Measurements from ENCODE around the gene SLC9A8. TPM values are rescaled to one million over a fixed set of nuclear protein-coding genes. Genes with fewer than 3 reads are reported as not detected.

SLC9A8 gene
- total RNA-seq, 2 experiments from 2014 or later: 22.0 to 30.3 TPM

GRCh38 chr20:49874696-49875095 lies 62.1 kb downstream of the SLC9A8 start:
- intact Hi-C loops (cut with micrococcal nuclease; ENCODE audit: unreplicated experiment): no loop called here
- H4K20me1 ChIP-seq (ENCODE audit: insufficient read depth, low read length): no peaks in the 10 kb centered on the region
- H3K4me1 ChIP-seq (ENCODE audit: insufficient read depth, low read length, poor library complexity, severe bottlenecking): no peaks in the 10 kb centered on the region
- TF ChIP-seq CTCF (conservative IDR thresholded peaks at IDR 0.05; ENCODE audit: low read length): no peak
- H3K4me3 ChIP-seq (ENCODE audit: low read depth, low read length, poor library complexity, severe bottlenecking): no peak overlapping the region
- ChIA-PET POLR2A (no interaction called here), CTCF (ENCODE audit: unreplicated experiment) (no interaction called here)
- no peak overlapping the region for H3K4me2 ChIP-seq (ENCODE audit: low read length)
- H2AFZ ChIP-seq (ENCODE audit: low read length): no peak overlapping the region
- H3K79me2 ChIP-seq (ENCODE audit: insufficient read depth, low read depth, low read length): no peaks in the 10 kb centered on the region
- H3K9me2 ChIP-seq (ENCODE audit: insufficient read depth, low read length): no peaks in the 10 kb centered on the region
- peaks cover 38% of the 10 kb centered on the region for H3K36me3 ChIP-seq (ENCODE audit: insufficient read depth, low read length)
- DNase-seq (ENCODE audit: low spot score): no peak
- no peak overlapping the region for H3K27ac ChIP-seq (ENCODE audit: low read depth, low read length, poor library complexity, severe bottlenecking)
- no TSS peak for BruUV-seq (replicated peaks)
- H3K9me3 ChIP-seq (ENCODE audit: low read length): no peaks in the 10 kb centered on the region

DNA sequence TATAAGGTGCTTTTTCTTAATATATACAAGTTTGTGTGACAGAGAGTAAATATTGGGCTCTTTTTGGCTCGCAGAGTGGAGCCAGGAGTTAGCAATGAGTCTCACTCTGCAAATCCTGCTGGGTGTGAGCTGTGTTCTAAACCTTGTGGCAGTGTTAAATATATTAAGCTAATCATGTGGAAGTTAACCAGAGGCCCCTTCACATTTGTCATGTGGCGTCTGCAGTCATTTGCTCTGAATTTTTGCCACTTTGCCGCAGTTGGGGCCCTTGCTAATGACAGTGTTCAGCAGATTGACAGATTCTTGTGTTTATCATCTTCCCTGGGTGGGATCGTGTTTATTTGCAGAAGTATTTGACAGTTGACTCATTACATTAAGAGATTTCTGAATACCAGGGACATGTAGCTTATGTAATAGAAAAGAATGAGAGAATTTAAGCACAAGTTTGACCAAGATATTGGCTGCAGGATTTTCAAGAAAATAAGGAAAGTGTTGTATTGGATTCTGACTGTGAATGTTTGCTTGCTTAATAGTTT lies 64.8 kb downstream of the SLC9A8 start:
- H4K20me1 ChIP-seq (ENCODE audit: insufficient read depth, low read length): no peaks in the 10 kb centered on the region
- intact Hi-C loops (cut with micrococcal nuclease; ENCODE audit: unreplicated experiment): no loop called here
- no peaks in the 10 kb centered on the region for H3K9me2 ChIP-seq (ENCODE audit: insufficient read depth, low read length)
- no peaks in the 10 kb centered on the region for H3K79me2 ChIP-seq (ENCODE audit: insufficient read depth, low read depth, low read length)
- no peak for DNase-seq (ENCODE audit: low spot score)
- no peak for TF ChIP-seq CTCF (conservative IDR thresholded peaks at IDR 0.05; ENCODE audit: low read length)
- TF ChIP-seq EZH2phosphoT487 (IDR thresholded peaks at IDR 0.05; ENCODE audit: borderline replicate concordance, low read depth, low read length): no peak
- H3K4me2 ChIP-seq (ENCODE audit: low read length): no peak overlapping the region
- ChIA-PET CTCF (ENCODE audit: unreplicated experiment) (no interaction called here), POLR2A (interaction anchor here (0.6 to 0.7 kb wide), 3 partner anchors 22 to 313 kb away, joined by 3 read pairs; no protein-coding TSS in a partner anchor)
- no TSS peak for BruUV-seq (replicated peaks)
- H2AFZ ChIP-seq (ENCODE audit: low read length): no peak overlapping the region
- no peaks in the 10 kb centered on the region for H3K4me1 ChIP-seq (ENCODE audit: insufficient read depth, low read length, poor library complexity, severe bottlenecking)
- no peaks in the 10 kb centered on the region for H3K9me3 ChIP-seq (ENCODE audit: low read length)
- peaks cover 47% of the 10 kb centered on the region for H3K36me3 ChIP-seq (ENCODE audit: insufficient read depth, low read length)
- H3K27ac ChIP-seq (ENCODE audit: low read depth, low read length, poor library complexity, severe bottlenecking): no peak overlapping the region
- no peak overlapping the region for H3K4me3 ChIP-seq (ENCODE audit: low read depth, low read length, poor library complexity, severe bottlenecking)

- TSS peak; percentile 37 for BruUV-seq (replicated peaks)
- CTCF ChIA-PET (ENCODE audit: unreplicated experiment): no interaction called here
These were observed 66.3 kb downstream of the SLC9A8 start for GRCh38 chr20:49878977-49879376.

More at GRCh38 chr20:49878977-49879376, 66.3 kb downstream of the SLC9A8 start:
- no peak overlapping the region for H3K27ac ChIP-seq (ENCODE audit: low read depth, low read length, poor library complexity, severe bottlenecking)
- no peak overlapping the region for H2AFZ ChIP-seq (ENCODE audit: low read length)
- no peak for TF ChIP-seq EZH2phosphoT487 (IDR thresholded peaks at IDR 0.05; ENCODE audit: borderline replicate concordance, low read depth, low read length)
- TF ChIP-seq CTCF (conservative IDR thresholded peaks at IDR 0.05; ENCODE audit: low read length): no peak
- no peak for DNase-seq (ENCODE audit: low spot score)
- H3K9me3 ChIP-seq (ENCODE audit: low read length): no peaks in the 10 kb centered on the region
- intact Hi-C loops (cut with micrococcal nuclease; ENCODE audit: unreplicated experiment): no loop called here
- H3K4me3 ChIP-seq (ENCODE audit: low read depth, low read length, poor library complexity, severe bottlenecking): no peak overlapping the region
- POLR2A ChIA-PET: no interaction called here
- H4K20me1 ChIP-seq (ENCODE audit: insufficient read depth, low read length): no peaks in the 10 kb centered on the region
- H3K79me2 ChIP-seq (ENCODE audit: insufficient read depth, low read depth, low read length): no peaks in the 10 kb centered on the region
- H3K4me2 ChIP-seq (ENCODE audit: low read length): no peak overlapping the region
- no peaks in the 10 kb centered on the region for H3K9me2 ChIP-seq (ENCODE audit: insufficient read depth, low read length)
- H3K36me3 ChIP-seq (ENCODE audit: insufficient read depth, low read length): peaks cover 53% of the 10 kb centered on the region
- no peaks in the 10 kb centered on the region for H3K4me1 ChIP-seq (ENCODE audit: insufficient read depth, low read length, poor library complexity, severe bottlenecking)

All from OCI-LY7 (cell line).